Activated naive CD8-positive, alpha-beta T cell treated with anti-CD3 and anti-CD28 coated beads, Interleukin-2, amount 50 U/mL, for 24 hours (primary cell): Measurements from ENCODE around the gene RRAD.

Source experiments
- ATAC-seq: fragments of 150-1000 bp; cut with Tn5 transposase; one replicate; pipeline ENCODE4 v1.10.0; 2021
- DNase-seq: peaks from one replicate; pipeline ENCODE4 v3.0.0; 2021
- H3K27ac Mint-ChIP-seq: one replicate; pipeline ENCODE4 v1.8.0; 2021; ENCODE audit warnings: mild to moderate bottlenecking, mixed read lengths
- H3K27me3 Mint-ChIP-seq: one replicate; pipeline ENCODE4 v1.8.0; 2021; ENCODE audit warnings: mixed read lengths
- H3K36me3 Mint-ChIP-seq: one replicate; pipeline ENCODE4 v1.8.0; 2021; ENCODE audit warnings: low read depth, mixed read lengths
- H3K4me1 Mint-ChIP-seq: one replicate; pipeline ENCODE4 v1.8.0; 2021; ENCODE audit warnings: mixed read lengths
- H3K4me3 Mint-ChIP-seq: one replicate; pipeline ENCODE4 v1.8.0; 2021; ENCODE audit warnings: mild to moderate bottlenecking, moderate library complexity, mixed read lengths
- H3K9me3 Mint-ChIP-seq: one replicate; pipeline ENCODE4 v1.8.0; 2021; ENCODE audit warnings: mixed read lengths

Gene RRAD

DNA sequence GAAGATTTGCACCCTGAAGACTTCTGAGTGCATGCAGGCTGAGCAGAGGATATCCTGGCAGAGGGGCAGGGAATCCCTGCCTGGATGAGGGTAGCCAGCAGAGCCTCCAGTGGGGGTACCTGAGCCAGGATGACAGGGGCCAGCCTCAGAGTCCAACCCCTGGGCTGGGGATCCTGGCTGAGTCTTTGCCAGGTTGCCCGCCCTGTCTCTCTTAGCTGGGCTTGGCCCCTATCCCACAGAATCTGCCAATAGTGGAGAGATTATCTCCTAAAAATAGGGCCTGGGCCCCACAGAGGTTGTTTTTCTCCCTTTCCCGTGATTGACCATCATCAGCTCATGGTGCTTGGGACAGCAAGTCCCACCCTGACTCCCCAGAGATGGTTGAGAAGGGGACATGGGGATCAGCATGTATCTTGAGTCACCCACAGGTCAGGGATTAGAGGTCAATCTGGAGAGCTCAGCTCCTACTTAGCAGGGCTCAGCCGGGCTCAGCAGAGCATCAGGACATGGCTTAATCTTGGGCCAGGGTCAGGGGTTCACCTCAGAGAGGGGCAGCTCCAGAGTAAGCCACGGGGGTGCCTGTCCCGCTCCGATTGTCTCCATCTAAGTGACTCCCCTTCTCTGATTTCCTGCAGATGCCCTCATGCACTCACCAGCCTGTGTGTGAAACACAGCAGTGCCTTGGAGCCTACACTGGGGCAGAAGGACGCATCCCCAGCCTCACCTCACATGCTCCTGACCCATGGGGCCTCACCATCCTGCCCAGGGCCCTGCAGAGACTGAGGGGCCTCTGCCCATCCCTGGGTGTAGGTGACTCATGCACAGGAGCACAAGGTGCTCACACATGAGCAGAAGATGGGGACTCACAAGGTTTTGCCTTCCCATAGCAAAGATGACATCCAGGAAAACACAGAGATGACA is 18.2 kb downstream of the RRAD start:
- H3K4me1 Mint-ChIP-seq = peaks cover 6% of the 10 kb centered on the region
- ATAC-seq (no peak), DNase-seq (no peak)
- H3K9me3 Mint-ChIP-seq = no peaks in the 10 kb centered on the region
- no peak overlapping the region for H3K27ac Mint-ChIP-seq
- no peaks in the 10 kb centered on the region for H3K36me3 Mint-ChIP-seq
- H3K27me3 Mint-ChIP-seq = no peaks in the 10 kb centered on the region
- H3K4me3 Mint-ChIP-seq = no peak overlapping the region

GRCh38 chr16:66905633-66906539 is 19.4 kb downstream of the RRAD start:
- no peak overlapping the region for H3K4me3 Mint-ChIP-seq
- H3K9me3 Mint-ChIP-seq = no peaks in the 10 kb centered on the region
- ATAC-seq = no peak
- no peaks in the 10 kb centered on the region for H3K36me3 Mint-ChIP-seq
- peaks cover 5% of the 10 kb centered on the region for H3K4me1 Mint-ChIP-seq
- no peak overlapping the region for H3K27ac Mint-ChIP-seq
- H3K27me3 Mint-ChIP-seq = no peaks in the 10 kb centered on the region
- DNase-seq = no peak

DNA sequence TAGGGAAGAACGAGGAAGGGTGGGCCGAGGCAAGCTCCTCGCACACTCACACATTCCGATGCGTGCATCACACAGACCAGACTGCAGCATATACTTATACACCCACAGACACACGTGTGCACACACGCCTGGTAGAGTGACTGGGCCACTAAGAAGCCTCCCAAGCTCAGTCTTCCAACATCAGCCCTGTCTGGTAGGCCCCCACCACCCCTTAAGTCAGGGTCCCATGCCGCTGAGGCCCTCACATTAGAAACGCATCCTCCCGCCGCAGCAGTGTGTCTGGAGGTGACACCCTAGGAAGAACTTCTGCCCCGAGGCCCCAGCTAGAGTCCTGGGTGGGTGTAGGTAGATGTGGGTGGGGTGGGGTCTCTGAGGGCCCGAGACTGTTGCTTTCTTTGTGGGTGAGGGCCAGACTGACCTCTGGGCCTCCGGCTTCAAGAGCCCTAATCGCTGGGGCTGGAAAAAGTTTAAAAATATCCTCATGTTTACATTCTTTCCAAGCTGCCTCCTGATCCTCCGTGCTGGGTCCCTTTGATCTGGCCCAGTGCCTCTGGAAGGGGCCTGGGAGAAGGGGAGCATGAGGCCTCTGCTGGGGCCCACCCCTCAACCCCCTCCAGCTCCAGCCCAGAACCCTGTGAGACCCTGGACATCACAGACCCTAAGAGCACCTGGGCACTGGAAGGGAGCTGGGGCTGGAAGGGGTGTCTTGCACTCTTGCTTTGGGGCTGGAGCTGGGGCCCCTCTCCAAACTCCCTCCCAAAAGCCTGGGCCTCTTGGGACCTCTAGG is 20.3 kb downstream of the RRAD start:
- DNase-seq = no peak
- no peaks in the 10 kb centered on the region for H3K36me3 Mint-ChIP-seq
- H3K27ac Mint-ChIP-seq = no peak overlapping the region
- ATAC-seq = no peak
- no peaks in the 10 kb centered on the region for H3K9me3 Mint-ChIP-seq
- H3K27me3 Mint-ChIP-seq = no peaks in the 10 kb centered on the region
- H3K4me1 Mint-ChIP-seq = peaks cover 5% of the 10 kb centered on the region
- no peak overlapping the region for H3K4me3 Mint-ChIP-seq

DNA sequence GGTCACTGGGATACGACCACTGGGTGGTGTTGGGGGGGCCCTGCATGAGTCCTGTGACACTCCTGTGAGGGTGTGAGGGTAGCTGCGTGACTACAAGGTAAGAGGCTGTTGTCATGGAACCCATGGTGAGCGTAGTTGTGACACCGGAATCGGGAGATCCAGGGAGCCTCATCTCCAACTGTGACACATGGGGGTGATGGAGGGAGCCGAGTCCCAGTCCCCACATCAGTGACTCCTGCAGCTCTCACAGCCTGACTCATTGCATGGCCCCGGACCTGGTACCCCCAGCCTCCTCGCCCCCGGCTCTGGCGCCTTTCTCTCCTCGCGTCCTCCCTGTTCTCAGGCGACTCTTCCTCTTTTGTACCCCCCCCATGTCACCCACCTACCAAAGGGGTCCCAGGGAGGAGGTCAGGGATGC is 20.9 kb downstream of the RRAD start:
- Mint-ChIP-seq H3K4me3 (no peak overlapping the region), H3K9me3 (no peaks in the 10 kb centered on the region), H3K4me1 (peaks cover 5% of the 10 kb centered on the region), H3K27ac (no peak overlapping the region), H3K36me3 (no peaks in the 10 kb centered on the region), H3K27me3 (no peaks in the 10 kb centered on the region)
- DNase-seq (no peak), ATAC-seq (no peak)

DNA sequence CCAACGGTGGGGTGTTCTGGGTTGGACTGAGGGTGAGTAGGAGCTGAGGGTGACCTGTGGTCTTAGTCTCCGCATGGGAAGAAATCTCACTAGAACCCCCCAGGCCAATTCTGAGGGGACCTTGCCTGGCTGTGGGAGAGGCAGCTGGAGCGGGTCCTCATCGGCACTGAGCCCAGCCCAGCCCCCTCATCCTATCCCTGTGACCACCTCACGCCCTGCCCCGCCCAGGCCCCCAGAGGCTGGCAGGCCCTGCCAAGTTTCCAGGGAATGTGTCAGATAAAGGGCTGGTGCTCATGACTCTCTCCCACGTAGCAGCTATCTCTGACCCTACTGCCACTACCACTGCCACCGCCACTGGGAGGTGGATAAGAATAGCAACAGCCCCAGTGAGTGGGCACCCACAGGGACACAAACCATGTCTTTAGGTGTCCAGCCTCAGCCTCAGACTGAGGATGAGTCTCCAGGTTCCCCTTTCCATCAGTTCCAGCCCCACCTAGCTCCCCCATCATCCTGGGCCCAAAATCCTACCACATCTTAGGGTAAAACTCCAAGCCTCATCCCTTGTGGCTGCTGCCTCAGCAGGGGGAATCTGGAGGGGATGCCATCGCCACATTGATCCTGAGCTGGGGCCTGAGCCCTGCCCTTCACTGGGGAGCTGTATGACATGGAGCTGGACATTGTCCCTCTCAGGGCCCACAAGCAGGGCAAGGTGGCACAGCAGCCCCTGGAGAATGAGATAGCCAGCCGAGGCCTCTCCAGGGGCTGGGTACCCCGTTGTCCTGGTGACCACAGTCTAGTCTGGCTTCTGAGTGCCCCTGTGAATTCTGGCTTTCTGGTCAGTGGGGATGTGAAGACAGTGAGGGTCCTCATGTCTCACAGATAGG is 21.5 kb downstream of the RRAD start:
- H3K27me3 Mint-ChIP-seq = no peaks in the 10 kb centered on the region
- H3K36me3 Mint-ChIP-seq = no peaks in the 10 kb centered on the region
- ATAC-seq = no peak
- H3K4me1 Mint-ChIP-seq = peaks cover 5% of the 10 kb centered on the region
- H3K27ac Mint-ChIP-seq = no peak overlapping the region
- no peak for DNase-seq
- no peaks in the 10 kb centered on the region for H3K9me3 Mint-ChIP-seq
- no peak overlapping the region for H3K4me3 Mint-ChIP-seq

DNA sequence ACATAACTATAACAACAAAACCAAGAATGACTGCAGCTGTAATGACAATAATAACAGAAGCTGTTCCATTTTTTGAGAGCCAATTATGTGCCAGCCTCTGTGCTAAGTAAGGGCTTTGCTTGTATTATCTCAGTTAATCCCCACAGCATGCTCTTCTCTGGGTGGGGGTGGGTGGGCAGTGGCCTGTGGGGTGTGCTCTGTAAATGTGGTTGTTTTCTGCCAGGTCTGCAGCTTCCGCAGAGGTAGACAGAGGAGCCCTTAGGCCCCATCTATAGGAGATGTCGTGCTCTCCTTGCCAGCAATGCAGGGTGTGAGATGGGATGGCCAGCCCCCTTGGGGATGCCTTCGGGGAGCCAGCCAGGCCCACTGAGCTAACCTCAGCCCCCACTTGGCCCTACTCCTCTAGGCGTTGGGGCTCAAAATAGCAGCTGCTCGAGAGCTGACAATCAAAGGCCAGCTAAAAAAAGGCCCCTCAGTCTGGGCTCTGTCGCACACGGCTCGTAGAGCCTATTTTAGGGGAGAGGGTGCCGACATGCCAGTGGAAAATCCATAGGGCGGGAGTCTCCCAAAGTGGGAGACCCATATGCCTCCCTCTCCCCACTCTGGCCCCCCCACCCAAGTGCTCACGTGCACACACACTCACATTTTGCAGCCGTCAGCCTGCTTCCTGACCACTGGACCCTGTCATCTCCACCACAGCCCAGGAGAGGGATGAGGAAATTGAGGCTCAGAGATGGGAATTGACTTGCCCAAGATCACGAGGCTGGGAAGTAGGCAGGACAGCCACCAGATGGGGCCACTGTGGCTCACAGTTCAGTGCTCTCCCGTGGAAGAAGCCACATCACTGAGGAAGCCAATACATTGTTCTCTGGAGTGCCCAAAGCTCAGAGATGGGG is 22.4 kb downstream of the RRAD start:
- no peaks in the 10 kb centered on the region for H3K9me3 Mint-ChIP-seq
- no peak overlapping the region for H3K4me3 Mint-ChIP-seq
- peaks cover 5% of the 10 kb centered on the region for H3K4me1 Mint-ChIP-seq
- no peak for DNase-seq
- no peaks in the 10 kb centered on the region for H3K36me3 Mint-ChIP-seq
- no peak for ATAC-seq
- H3K27ac Mint-ChIP-seq = no peak overlapping the region
- no peaks in the 10 kb centered on the region for H3K27me3 Mint-ChIP-seq

GRCh38 chr16:66901626-66902025 is 23.7 kb downstream of the RRAD start:
- no peak for ATAC-seq
- no peaks in the 10 kb centered on the region for H3K9me3 Mint-ChIP-seq
- H3K4me3 Mint-ChIP-seq = no peak overlapping the region
- H3K27ac Mint-ChIP-seq = no peak overlapping the region
- no peak for DNase-seq
- no peaks in the 10 kb centered on the region for H3K27me3 Mint-ChIP-seq
- no peaks in the 10 kb centered on the region for H3K36me3 Mint-ChIP-seq
- peaks cover 5% of the 10 kb centered on the region for H3K4me1 Mint-ChIP-seq

DNA sequence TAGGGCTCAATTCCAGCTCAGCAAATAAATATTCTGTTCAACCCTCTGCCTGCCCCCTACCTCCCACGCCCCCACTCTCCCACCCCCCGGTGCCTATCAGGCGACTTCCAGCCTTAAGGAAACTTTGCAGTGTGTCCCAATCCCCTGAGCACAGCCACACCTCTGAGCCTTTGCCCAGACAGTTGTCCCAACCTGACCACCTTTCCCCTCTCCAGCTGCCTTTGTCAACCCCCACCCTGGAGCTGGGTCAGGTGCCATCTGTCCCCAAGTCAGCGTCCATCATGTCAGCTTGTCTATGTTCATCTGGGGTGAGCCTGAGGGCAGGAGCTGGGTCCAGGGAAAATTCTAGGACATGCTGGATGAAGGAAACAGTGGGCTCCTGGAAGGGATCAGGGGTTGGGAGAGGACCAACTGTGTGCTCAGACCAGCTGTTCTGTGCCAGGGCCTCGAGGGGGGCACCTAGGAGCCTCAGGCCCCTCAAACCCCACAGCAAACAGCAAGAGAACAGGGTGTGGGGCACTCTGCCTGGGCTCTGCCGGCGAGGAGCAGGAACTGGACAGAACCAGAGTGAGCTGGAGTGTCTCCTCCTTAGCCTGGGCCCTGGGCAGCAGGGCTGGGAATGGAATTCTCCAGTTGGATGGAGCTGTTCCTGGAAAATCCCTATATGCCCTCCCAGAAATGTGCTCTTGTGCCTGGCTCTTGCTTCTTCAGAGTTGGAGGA is 24.5 kb downstream of the RRAD start:
- Mint-ChIP-seq H3K27ac (no peak overlapping the region), H3K9me3 (no peaks in the 10 kb centered on the region), H3K4me1 (peaks cover 1% of the 10 kb centered on the region), H3K36me3 (no peaks in the 10 kb centered on the region), H3K4me3 (no peak overlapping the region), H3K27me3 (no peaks in the 10 kb centered on the region)
- DNase-seq = no peak
- no peak for ATAC-seq

DNA sequence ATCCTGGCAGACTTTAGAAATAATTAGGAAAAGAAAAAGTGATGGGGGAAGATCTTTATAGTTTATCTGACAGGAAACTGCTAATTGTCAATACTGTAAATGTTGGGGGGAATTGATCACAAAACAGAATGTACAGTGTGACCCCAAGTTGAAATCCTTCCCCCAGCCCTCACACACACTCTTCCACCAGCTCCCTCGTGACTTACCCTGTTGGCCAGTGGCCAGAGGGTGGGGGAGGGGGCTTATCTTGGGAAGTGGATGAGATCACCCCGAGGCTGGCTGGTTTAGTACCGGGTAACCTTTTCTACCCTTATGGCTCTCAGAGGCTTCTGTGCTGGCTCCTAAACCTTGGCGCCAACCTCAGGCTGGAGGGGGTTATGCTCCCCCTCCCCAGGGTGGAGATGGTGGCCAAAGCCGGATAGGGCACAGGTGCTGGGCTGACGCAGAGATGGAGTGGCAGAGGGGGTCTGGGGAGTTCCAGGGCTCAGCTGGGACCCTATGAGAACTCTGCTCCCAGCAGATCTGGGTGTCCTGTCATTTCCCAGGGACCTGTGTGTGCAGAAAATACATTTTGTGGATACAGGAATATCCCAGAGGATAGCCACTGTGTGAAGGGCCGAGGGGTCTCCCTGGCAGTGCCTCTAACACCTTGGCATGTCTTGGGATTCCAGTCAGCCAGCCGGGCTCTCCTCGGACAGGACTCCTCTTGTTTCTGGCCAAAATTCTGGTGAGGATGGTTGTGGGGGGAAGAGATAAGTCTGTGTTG is 25.2 kb downstream of the RRAD start:
- no peaks in the 10 kb centered on the region for H3K36me3 Mint-ChIP-seq
- no peaks in the 10 kb centered on the region for H3K27me3 Mint-ChIP-seq
- H3K27ac Mint-ChIP-seq = no peak overlapping the region
- no peak for ATAC-seq
- no peak for DNase-seq
- no peak overlapping the region for H3K4me3 Mint-ChIP-seq
- no peaks in the 10 kb centered on the region for H3K9me3 Mint-ChIP-seq
- no peaks in the 10 kb centered on the region for H3K4me1 Mint-ChIP-seq

GRCh38 chr16:66899310-66899944 is 25.9 kb downstream of the RRAD start:
- H3K27ac Mint-ChIP-seq = no peak overlapping the region
- H3K9me3 Mint-ChIP-seq = no peaks in the 10 kb centered on the region
- ATAC-seq (no peak), DNase-seq (no peak)
- H3K4me3 Mint-ChIP-seq = no peak overlapping the region
- no peaks in the 10 kb centered on the region for H3K27me3 Mint-ChIP-seq
- H3K36me3 Mint-ChIP-seq = peaks cover 3% of the 10 kb centered on the region
- no peaks in the 10 kb centered on the region for H3K4me1 Mint-ChIP-seq

DNA sequence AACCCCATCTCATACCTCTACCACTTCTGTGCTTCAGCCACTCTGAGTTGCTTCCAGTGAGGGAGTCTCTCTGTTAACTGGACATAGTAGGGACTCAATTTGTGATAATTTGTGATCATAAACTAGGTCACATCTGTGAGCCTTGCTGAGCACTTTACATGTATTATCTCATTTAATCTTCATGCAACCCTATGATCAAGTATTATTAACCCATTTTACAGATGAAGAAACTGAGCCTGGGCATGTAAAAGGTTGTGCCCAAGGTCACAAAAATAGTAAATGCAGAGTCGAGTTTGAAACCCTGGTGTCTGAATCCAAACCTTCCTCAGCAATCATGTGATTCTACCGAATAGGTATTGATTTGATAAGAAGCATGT is 26.4 kb downstream of the RRAD start:
- ATAC-seq (no peak), DNase-seq (no peak)
- H3K27me3 Mint-ChIP-seq = no peaks in the 10 kb centered on the region
- no peaks in the 10 kb centered on the region for H3K9me3 Mint-ChIP-seq
- no peak overlapping the region for H3K27ac Mint-ChIP-seq
- no peak overlapping the region for H3K4me3 Mint-ChIP-seq
- H3K4me1 Mint-ChIP-seq = no peaks in the 10 kb centered on the region
- H3K36me3 Mint-ChIP-seq = peaks cover 3% of the 10 kb centered on the region

DNA sequence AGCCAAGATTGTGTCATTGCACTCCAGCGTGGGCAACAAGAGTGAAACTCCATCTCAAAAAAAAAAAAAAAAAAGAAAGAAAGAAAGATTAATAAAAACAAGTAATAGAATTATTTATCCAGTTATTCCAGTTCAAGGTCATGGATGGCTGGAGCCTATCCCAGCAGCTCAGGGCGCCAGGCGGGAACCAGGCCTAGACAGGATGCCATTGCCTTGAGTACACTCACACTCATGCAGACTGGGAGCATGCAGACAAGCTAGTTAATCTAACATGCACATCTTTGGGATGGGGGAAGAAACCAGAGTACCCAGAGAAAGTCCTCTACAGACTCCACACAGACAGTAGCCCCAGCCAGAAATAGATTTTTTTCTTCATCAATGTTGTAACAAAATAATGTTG is 27.1 kb downstream of the RRAD start:
- H3K4me3 Mint-ChIP-seq = no peak overlapping the region
- H3K36me3 Mint-ChIP-seq = peaks cover 3% of the 10 kb centered on the region
- no peaks in the 10 kb centered on the region for H3K9me3 Mint-ChIP-seq
- ATAC-seq (no peak), DNase-seq (no peak)
- no peak overlapping the region for H3K27ac Mint-ChIP-seq
- H3K27me3 Mint-ChIP-seq = no peaks in the 10 kb centered on the region
- H3K4me1 Mint-ChIP-seq = peaks cover under 1% of the 10 kb centered on the region
